IMR-90 (cell line): ENCODE results near the gene EIF4A2. TPM values are rescaled to one million over a fixed set of nuclear protein-coding genes. Genes with fewer than 3 reads are reported as not detected.
A peak's percentile ranks its signal among the peaks of the same experiment; 100 is the strongest.

ENCODE experiments used
- ATAC-seq: fragments of 200-7000 bp; cut with Tn5 transposase; 2 replicates; pipeline ENCODE4 v1.9.1; 2020; ENCODE audit warnings: low read depth, mild to moderate bottlenecking, moderate library complexity
- BruUV-seq: library from RNA; stranded (reverse); fragments of 400-500 nt; replicated peaks from 2 replicates; lab custom pipeline; 2021; lab: Mats Ljungman, UMichigan
- CTCF ChIA-PET: fragments of 300-600 bp; formaldehyde crosslinking; extraction: SDS; loops from one replicate; lab custom pipeline; 2021; ENCODE audit warnings: antibody characterized with exemption; lab: Yijun Ruan, JAX
- POLR2A ChIA-PET: fragments of 300-600 bp; sonication (Branson Sonifier 250); formaldehyde crosslinking; loops from one replicate; lab custom pipeline; 2022; ENCODE audit warnings: antibody characterized with exemption; ENCODE audit not compliant: unreplicated experiment; lab: Charles Lee
- DNase-seq: peaks from one replicate; pipeline ENCODE4 v3.0.0; 2013
- H2AFZ ChIP-seq: replicated peaks from 2 replicates; pipeline ENCODE3; 2013; ENCODE audit warnings: low read length, mild to moderate bottlenecking; ENCODE audit not compliant: poor library complexity
- H2AK5ac ChIP-seq: 2 replicates; pipeline ENCODE4 v1.6.1; 2013; ENCODE audit warnings: low read depth, low read length, inconsistent platforms
- H2AK9ac ChIP-seq: replicated peaks from 2 replicates; pipeline ENCODE3; 2013; ENCODE audit warnings: mild to moderate bottlenecking, low read depth, low read length, moderate library complexity; ENCODE audit not compliant: poor library complexity
- H2BK120ac ChIP-seq: 2 replicates; pipeline ENCODE4 v1.6.1; 2013; ENCODE audit warnings: low read depth, low read length, inconsistent platforms
- H2BK15ac ChIP-seq: 3 replicates; pipeline ENCODE4 v1.6.1; 2013; ENCODE audit warnings: low read depth, low read length, inconsistent platforms
- H2BK20ac ChIP-seq: 2 replicates; pipeline ENCODE4 v1.6.1; 2013; ENCODE audit warnings: low read depth, mild to moderate bottlenecking, inconsistent platforms, low read length, moderate library complexity
- H2BK5ac ChIP-seq: 2 replicates; pipeline ENCODE4 v1.6.1; 2013; ENCODE audit warnings: mild to moderate bottlenecking, low read depth, low read length, inconsistent platforms; ENCODE audit not compliant: poor library complexity, severe bottlenecking
- H3K14ac ChIP-seq: replicated peaks from 2 replicates; pipeline ENCODE4 v1.6.1; 2013; ENCODE audit warnings: low read depth, low read length, inconsistent platforms
- H3K18ac ChIP-seq: 2 replicates; pipeline ENCODE4 v1.6.1; 2013; ENCODE audit warnings: low read depth, low read length, control low read depth
- H3K23ac ChIP-seq: 2 replicates; pipeline ENCODE4 v1.6.1; 2013; ENCODE audit warnings: low read depth, low read length, inconsistent platforms
- H3K27ac ChIP-seq: 2 replicates; pipeline ENCODE4 v1.5.1; 2013; ENCODE audit warnings: mild to moderate bottlenecking, control low read depth, low read length; ENCODE audit not compliant: insufficient read depth
- H3K27me3 ChIP-seq: 2 replicates; pipeline ENCODE4 v1.6.1; 2013; ENCODE audit warnings: low read length; ENCODE audit not compliant: control insufficient read depth, insufficient read depth
- H3K36me3 ChIP-seq: 2 replicates; pipeline ENCODE4 v1.6.1; 2013; ENCODE audit warnings: low read length, mixed read lengths; ENCODE audit not compliant: control insufficient read depth, insufficient read depth
- H3K4ac ChIP-seq: 2 replicates; pipeline ENCODE4 v1.6.1; 2013; ENCODE audit warnings: low read depth, low read length, inconsistent platforms
- H3K4me1 ChIP-seq: 2 replicates; pipeline ENCODE4 v1.6.1; 2013; ENCODE audit warnings: low read length, mixed read lengths; ENCODE audit not compliant: control insufficient read depth, insufficient read depth
- H3K4me2 ChIP-seq: 2 replicates; pipeline ENCODE4 v1.6.1; 2013; ENCODE audit warnings: low read depth, mild to moderate bottlenecking, control low read depth, low read length, moderate library complexity
- H3K4me3 ChIP-seq: 2 replicates; pipeline ENCODE4 v1.5.1; 2013; ENCODE audit warnings: low read depth, mild to moderate bottlenecking, control low read depth, low read length, moderate library complexity; ENCODE audit not compliant: insufficient read depth
- H3K56ac ChIP-seq: 2 replicates; pipeline ENCODE4 v1.6.1; 2013; ENCODE audit warnings: low read length, inconsistent platforms; ENCODE audit not compliant: insufficient read depth; ENCODE audit errors: extremely low read depth
- H3K79me1 ChIP-seq, 2 experiments: 2 replicates each; pipeline ENCODE4 v1.6.1; 2013; ENCODE audit warnings: low read length in 2 of 2, inconsistent platforms in 1 of 2, low read depth in 1 of 2
- H3K9ac ChIP-seq: 2 replicates; pipeline ENCODE4 v1.6.1; 2013; ENCODE audit warnings: low read depth, low read length, control low read depth
- H3K9me1 ChIP-seq: 2 replicates; pipeline ENCODE4 v1.6.1; 2013; ENCODE audit warnings: low read length, inconsistent platforms; ENCODE audit not compliant: insufficient read depth
- H3K9me3 ChIP-seq: 2 replicates; pipeline ENCODE4 v1.6.1; 2013; ENCODE audit warnings: low read length; ENCODE audit not compliant: control insufficient read depth, insufficient read depth
- H4K20me1 ChIP-seq: 2 replicates; pipeline ENCODE4 v1.6.1; 2013; ENCODE audit warnings: low read length, inconsistent platforms; ENCODE audit not compliant: insufficient read depth
- H4K5ac ChIP-seq: 2 replicates; pipeline ENCODE4 v1.6.1; 2013; ENCODE audit warnings: mild to moderate bottlenecking, low read depth, low read length, control low read depth
- H4K8ac ChIP-seq, 2 experiments: 2 replicates each; pipeline ENCODE4 v1.6.1; 2013; ENCODE audit warnings: low read depth in 2 of 2, low read length in 2 of 2, control low read depth in 1 of 2, inconsistent platforms in 1 of 2
- H4K91ac ChIP-seq: 2 replicates; pipeline ENCODE4 v1.6.1; 2013; ENCODE audit warnings: low read depth, low read length, inconsistent platforms; ENCODE audit not compliant: insufficient read depth
- CEBPB ChIP-seq: IDR thresholded peaks from 2 replicates; pipeline ENCODE4 v1.6.1; 2012; ENCODE audit warnings: low read depth, low read length, improper control_type of control experiment
- CHD1 ChIP-seq: IDR thresholded peaks from 2 replicates; pipeline ENCODE4 v1.6.1; 2012; ENCODE audit warnings: low read depth, low read length, improper control_type of control experiment
- CTCF ChIP-seq: conservative IDR thresholded peaks from 2 replicates; pipeline ENCODE4 v1.5.1; 2012; ENCODE audit warnings: mild to moderate bottlenecking, low read depth, low read length, improper control_type of control experiment
- ELK1 ChIP-seq: fragments of 150-350 bp; IDR thresholded peaks from 2 replicates; pipeline ENCODE4 v1.6.1; 2016; ENCODE audit warnings: low read depth, mild to moderate bottlenecking, low read length, moderate library complexity, borderline replicate concordance
- FOS ChIP-seq: fragments of 150-350 bp; IDR thresholded peaks from 2 replicates; pipeline ENCODE4 v1.6.1; 2016; ENCODE audit warnings: low read depth, low read length
- MAFK ChIP-seq: IDR thresholded peaks from 2 replicates; pipeline ENCODE4 v1.6.1; 2012; ENCODE audit warnings: low read depth, low read length, improper control_type of control experiment
- MXI1 ChIP-seq: IDR thresholded peaks from 2 replicates; pipeline ENCODE4 v1.6.1; 2012; ENCODE audit warnings: low read depth, mild to moderate bottlenecking, low read length, moderate library complexity, borderline replicate concordance
- RAD21 ChIP-seq: IDR thresholded peaks from 2 replicates; pipeline ENCODE4 v1.6.1; 2012; ENCODE audit warnings: low read length, improper control_type of control experiment
- RCOR1 ChIP-seq: IDR thresholded peaks from 2 replicates; pipeline ENCODE4 v1.6.1; 2012; ENCODE audit warnings: mild to moderate bottlenecking, low read length, improper control_type of control experiment; ENCODE audit not compliant: insufficient replicate concordance
- RFX5 ChIP-seq: IDR thresholded peaks from 2 replicates; pipeline ENCODE4 v1.8.0; 2012; ENCODE audit warnings: low read depth, mild to moderate bottlenecking, low read length, moderate library complexity
- USF2 ChIP-seq: fragments of 150-350 bp; IDR thresholded peaks from 2 replicates; pipeline ENCODE4 v1.6.1; 2017; ENCODE audit warnings: mild to moderate bottlenecking, antibody characterized with exemption, low read length, low read depth
- WGBS, 2 experiments: methylation state at CpG; one replicate each; pipeline versions ENCODE4 v1.1.5 to v1.1.7; 2013; ENCODE audit warnings: missing lambda C conversion rate in 2 of 2; ENCODE audit not compliant: insufficient read length in 1 of 2; ENCODE audit errors: extremely low coverage in 2 of 2; 5-methylcytosine and 5-hydroxymethylcytosine counted together
- dilution Hi-C: fragments of 300-500 bp; cut with HindIII; formaldehyde crosslinking; loops from one replicate; pipeline ENCODE4 v1.14.3; 2018; ENCODE audit warnings: low sequenced_read_pairs; ENCODE audit not compliant: unreplicated experiment
- in situ Hi-C: fragments of 300-500 bp; cut with MboI; formaldehyde crosslinking; loops from 3 replicates; pipeline ENCODE4 v1.14.3; 2019; ENCODE audit warnings: low sequenced_read_pairs, inconsistent platforms, mixed read lengths
- intact Hi-C: fragments of 100-400 bp; cut with micrococcal nuclease; formaldehyde crosslinking; loops from 2 replicates; pipeline ENCODE4 v1.10.0; 2022
- polyA plus RNA-seq, 3 experiments: library from polyadenylated mRNA; depleted of rRNA; stranded (reverse); fragments of >200 nt; gene quantifications; 2 replicates each; pipeline ENCODE4 v1.2.3, GENCODE V29; 2012; ENCODE audit warnings: low replicate concordance in 1 of 3
- total RNA-seq: library from RNA; depleted of rRNA; stranded (reverse); fragments of >200 nt; gene quantifications from 2 replicates; pipeline ENCODE4 v1.2.3, GENCODE V29; 2012

The EIF4A2 gene
- total and polyA plus RNA-seq, 2 of the 4 experiments (the other 2 are of a cell fraction) = 310 to 320 TPM

GRCh38 chr3:186772701-186773417, 10.5 kb upstream of the EIF4A2 start:
- peak overlapping the region; percentile 13; the same call in 1 of the 2 replicates for H3K9ac ChIP-seq

More at GRCh38 chr3:186772701-186773417, 10.5 kb upstream of the EIF4A2 start:
- peak overlapping the region; percentile 84 for H2AFZ ChIP-seq
- H3K23ac ChIP-seq = peak overlapping the region; percentile 72
- no peaks in the 10 kb centered on the region for H4K20me1 ChIP-seq
- ChIA-PET POLR2A (interaction anchor here (1.2 kb wide), 1 partner anchor 10 kb away, joined by 5 read pairs; the partner anchor contains the start of gene EIF4A2), CTCF (no interaction called here)
- no peak overlapping the region for H3K56ac ChIP-seq
- H4K91ac ChIP-seq = no peak overlapping the region
- no peak overlapping the region for H2BK5ac ChIP-seq
- H3K9me1 ChIP-seq = no peaks in the 10 kb centered on the region
- 0 out of 2 replicates have a peak overlapping the region, but pooled peaks have one; percentile 3 for H3K14ac ChIP-seq
- H2AK5ac ChIP-seq = no peak overlapping the region
- no peak overlapping the region for H2BK20ac ChIP-seq
- H3K4ac ChIP-seq = no peak overlapping the region
- H3K36me3 ChIP-seq = no peaks in the 10 kb centered on the region
- no peak overlapping the region for H3K27ac ChIP-seq
- H3K4me3 ChIP-seq = no peak overlapping the region
- no peak overlapping the region for H3K18ac ChIP-seq
- in situ Hi-C loops (no loop called here), dilution Hi-C loops (no loop called here), intact Hi-C loops (no loop called here)
- peaks cover 1% of the 10 kb centered on the region; the same call in 1 of the 2 replicates for H3K27me3 ChIP-seq
- peaks cover 4% of the 10 kb centered on the region; the same call in 1 of the 2 replicates for H3K4me1 ChIP-seq
- H4K8ac ChIP-seq = peak overlapping the region; percentile 29 to 60; a peak in 3 of 4 replicates
- no peak overlapping the region; the same call in 1 of the 2 replicates for H4K5ac ChIP-seq
- H2BK15ac ChIP-seq = no peak overlapping the region
- 38% methylated on average over 17 of the region's 28 CpGs; no CpG with 5 or more reads in 1 of the 2 experiments for WGBS, 2 experiments
- no peak for TF ChIP-seq RCOR1
- TF ChIP-seq CHD1 = no peak
- TF ChIP-seq MAFK = no peak
- no peak for TF ChIP-seq CEBPB
- no peak for TF ChIP-seq USF2
- TF ChIP-seq MXI1 = no peak
- TF ChIP-seq RAD21 = no peak
- no peak for TF ChIP-seq ELK1
- TF ChIP-seq FOS = no peak
- no peak for TF ChIP-seq RFX5
- TF ChIP-seq CTCF = no peak
- DNase-seq (no peak), ATAC-seq (peak; percentile 69)
- BruUV-seq = no TSS peak
- 0 out of 2 replicates have a peak overlapping the region, but pooled peaks have one; percentile 19 for H2BK120ac ChIP-seq
- H3K9me3 ChIP-seq = no peaks in the 10 kb centered on the region
- H3K4me2 ChIP-seq = peak overlapping the region; percentile 78
- peak overlapping the region; percentile 19 for H2AK9ac ChIP-seq
- no peaks in the 10 kb centered on the region for H3K79me1 ChIP-seq
